Measurements from ENCODE around the gene ATOX1. TPM values are rescaled to one million over a fixed set of nuclear protein-coding genes. Genes with fewer than 3 reads are reported as not detected.

The ATOX1 gene
- total and polyA plus RNA-seq, 2 experiments from 2014 or later = 118 to 134 TPM

- no peak for TF ChIP-seq STAT1 (IDR thresholded peaks at IDR 0.05; ENCODE audit: unreplicated experiment)
- TF ChIP-seq, protein P1, sequence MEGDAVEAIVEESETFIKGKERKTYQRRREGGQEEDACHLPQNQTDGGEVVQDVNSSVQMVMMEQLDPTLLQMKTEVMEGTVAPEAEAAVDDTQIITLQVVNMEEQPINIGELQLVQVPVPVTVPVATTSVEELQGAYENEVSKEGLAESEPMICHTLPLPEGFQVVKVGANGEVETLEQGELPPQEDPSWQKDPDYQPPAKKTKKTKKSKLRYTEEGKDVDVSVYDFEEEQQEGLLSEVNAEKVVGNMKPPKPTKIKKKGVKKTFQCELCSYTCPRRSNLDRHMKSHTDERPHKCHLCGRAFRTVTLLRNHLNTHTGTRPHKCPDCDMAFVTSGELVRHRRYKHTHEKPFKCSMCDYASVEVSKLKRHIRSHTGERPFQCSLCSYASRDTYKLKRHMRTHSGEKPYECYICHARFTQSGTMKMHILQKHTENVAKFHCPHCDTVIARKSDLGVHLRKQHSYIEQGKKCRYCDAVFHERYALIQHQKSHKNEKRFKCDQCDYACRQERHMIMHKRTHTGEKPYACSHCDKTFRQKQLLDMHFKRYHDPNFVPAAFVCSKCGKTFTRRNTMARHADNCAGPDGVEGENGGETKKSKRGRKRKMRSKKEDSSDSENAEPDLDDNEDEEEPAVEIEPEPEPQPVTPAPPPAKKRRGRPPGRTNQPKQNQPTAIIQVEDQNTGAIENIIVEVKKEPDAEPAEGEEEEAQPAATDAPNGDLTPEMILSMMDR (conservative IDR thresholded peaks at IDR 0.05; ENCODE audit: low read depth in 2 of 2) = peak; percentile 71 to 80
- no peak for TF ChIP-seq ZNF462 (CRISPR knock-in tag; IDR thresholded peaks at IDR 0.05)
- no peak for TF ChIP-seq POLR2AphosphoS5 (IDR thresholded peaks at IDR 0.05; ENCODE audit: low read depth)
- TF ChIP-seq ETS1 (IDR thresholded peaks at IDR 0.05) = no peak
- TF ChIP-seq ZNF114 (CRISPR knock-in tag; IDR thresholded peaks at IDR 0.05) = no peak
- DNase-seq (ENCODE audit: low spot score) = peak; percentile 70
- H3K4me2 ChIP-seq = no peak overlapping the region
- no peak overlapping the region for H3K4me3 ChIP-seq
- Mint-ChIP-seq H3K36me3 (ENCODE audit: low read depth) (peaks cover 5% of the 10 kb centered on the region), H3K9me3 (peaks cover 12% of the 10 kb centered on the region), H3K4me3 (no peak overlapping the region), H3K4me1 (peaks cover 11% of the 10 kb centered on the region), H3K27me3 (ENCODE audit: insufficient read depth, low read depth, poor library complexity) (peaks cover 4% of the 10 kb centered on the region), H3K27ac (no peak overlapping the region)
- H4K20me1 ChIP-seq (replicated peaks; ENCODE audit: insufficient read depth) = no peaks in the 10 kb centered on the region
- H3K79me2 ChIP-seq (replicated peaks; ENCODE audit: insufficient read depth) = no peaks in the 10 kb centered on the region
- no peaks in the 10 kb centered on the region for H3K27me3 ChIP-seq (ENCODE audit: insufficient read depth)
- peaks cover 3% of the 10 kb centered on the region; the same call in 1 of the 2 replicates for H3K9me2 ChIP-seq (ENCODE audit: insufficient read depth)
- no peak overlapping the region for H2AFZ ChIP-seq
- no peaks in the 10 kb centered on the region for H3F3A ChIP-seq (replicated peaks; ENCODE audit: low read depth)
- no peaks in the 10 kb centered on the region for H3K36me3 ChIP-seq (ENCODE audit: insufficient read depth)
- peak; percentile 68 for ATAC-seq
- H3K27ac ChIP-seq (ENCODE audit: low read depth) = no peak overlapping the region
- peaks cover 14% of the 10 kb centered on the region for H3K4me1 ChIP-seq (ENCODE audit: insufficient read depth)
Observed at GRCh38 chr5:151719228-151720000, 39.0 kb downstream of the ATOX1 start.

All from GM23338 (cell line).